ENCODE data around the gene EHBP1L1. TPM values are rescaled to one million over a fixed set of nuclear protein-coding genes. Genes with fewer than 3 reads are reported as not detected.
"Not testable (repeated sequence)": the region's sequence is repeated elsewhere in the genome, so short reads cannot be mapped to it uniquely, and the experiment has no call there.

The EHBP1L1 gene
- total and polyA plus RNA-seq, 8 donors, result 28.5 to 133 (median 36.0) TPM

- DNase-seq (peak in 1 of 4 donors; percentile 67), ATAC-seq (peak; percentile 3)
- Histone ChIP-seq H3K36me3 (no peaks in the 10 kb centered on the region), H3K27ac (peak overlapping the region in 1 of 2 donors; percentile 90), H3K9me3 (no peaks in the 10 kb centered on the region), H3K4me3 (no peak overlapping the region), H3K27me3 (peaks cover 0 to 31% of the 10 kb centered on the region in 2 donors), H3K4me1 (peaks cover 22 to 64% of the 10 kb centered on the region in 2 donors)
- TF ChIP-seq CTCF (IDR thresholded peaks at IDR 0.05), result no peak
- intact Hi-C loops (cut with DNase I), result no loop called here
Observed at GRCh38 chr11:65560555-65561418, 15.1 kb upstream of the EHBP1L1 start.

GRCh38 chr11:65562020-65562419 lies 13.8 kb upstream of the EHBP1L1 start:
- no peaks in the 10 kb centered on the region for H3K36me3 ChIP-seq
- H3K27ac ChIP-seq, result no peak overlapping the region
- TF ChIP-seq CTCF (IDR thresholded peaks at IDR 0.05), result no peak
- no peak for ATAC-seq
- peaks cover 0 to 31% of the 10 kb centered on the region in 2 donors for H3K27me3 ChIP-seq
- intact Hi-C loops (cut with DNase I), result no loop called here
- H3K4me1 ChIP-seq, result peaks cover 20 to 59% of the 10 kb centered on the region in 2 donors
- DNase-seq, result no peak
- no peaks in the 10 kb centered on the region for H3K9me3 ChIP-seq
- no peak overlapping the region for H3K4me3 ChIP-seq

- intact Hi-C loops (cut with DNase I), result no loop called here
- Histone ChIP-seq H3K4me3 (no peak overlapping the region), H3K27ac (no peak overlapping the region), H3K36me3 (no peaks in the 10 kb centered on the region), H3K27me3 (peaks cover 0 to 24% of the 10 kb centered on the region in 2 donors), H3K9me3 (no peaks in the 10 kb centered on the region), H3K4me1 (peaks cover 20 to 54% of the 10 kb centered on the region in 2 donors)
- ATAC-seq (no peak), DNase-seq (no peak)
- no peak for TF ChIP-seq CTCF (IDR thresholded peaks at IDR 0.05)
Observed at GRCh38 chr11:65562788-65563187, 13.1 kb upstream of the EHBP1L1 start.

- ATAC-seq, result no peak
- Histone ChIP-seq H3K9me3 (no peaks in the 10 kb centered on the region), H3K4me1 (peaks cover 19 to 54% of the 10 kb centered on the region in 2 donors), H3K4me3 (no peak overlapping the region), H3K36me3 (no peaks in the 10 kb centered on the region), H3K27ac (no peak overlapping the region), H3K27me3 (peaks cover 0 to 16% of the 10 kb centered on the region in 2 donors)
- intact Hi-C loops (cut with DNase I), result no loop called here
- DNase-seq, result no peak
- no peak for TF ChIP-seq CTCF (IDR thresholded peaks at IDR 0.05)
Observed at GRCh38 chr11:65563601-65564000, 12.3 kb upstream of the EHBP1L1 start.

- H3K9me3 ChIP-seq; DNase-seq; H3K36me3 ChIP-seq; intact Hi-C loops (cut with DNase I); H3K4me3 ChIP-seq; H3K27me3 ChIP-seq; ATAC-seq: not testable (repeated sequence)
- H3K27ac ChIP-seq, result peak overlapping the region in 1 of 2 donors; percentile 58
- peaks cover 12 to 49% of the 10 kb centered on the region in 2 donors for H3K4me1 ChIP-seq
Observed at GRCh38 chr11:65564879-65565559, 10.8 kb upstream of the EHBP1L1 start.
